ENCODE measurements around the gene ZIC4.
A peak's percentile ranks its signal among the peaks of the same experiment; 100 is the strongest.

The ZIC4 gene

GRCh38 chr3:147368561-147369221 lies 37.7 kb downstream of the ZIC4 start:
- no peak for DNase-seq

GRCh38 chr3:147368151-147368550 lies 38.2 kb downstream of the ZIC4 start:
- DNase-seq, result no peak

GRCh38 chr3:147367676-147368075 lies 38.7 kb downstream of the ZIC4 start:
- DNase-seq, result no peak

GRCh38 chr3:147365196-147366115 lies 40.9 kb downstream of the ZIC4 start:
- DNase-seq, result no peak

GRCh38 chr3:147364771-147365170 lies 41.6 kb downstream of the ZIC4 start:
- DNase-seq, result no peak

GRCh38 chr3:147361454-147362420 lies 44.6 kb downstream of the ZIC4 start:
- peak; percentile 26 for DNase-seq

- DNase-seq, result peak; percentile 28
Observed at GRCh38 chr3:147360646-147361453, 45.5 kb downstream of the ZIC4 start.

- no peak for DNase-seq
Observed at GRCh38 chr3:147360051-147360439, 46.3 kb downstream of the ZIC4 start.

- no peak for DNase-seq
Observed at GRCh38 chr3:147359177-147360050, 46.9 kb downstream of the ZIC4 start.

- DNase-seq, result no peak
Observed at GRCh38 chr3:147358144-147358992, 48.0 kb downstream of the ZIC4 start.

- no peak for DNase-seq
Observed at GRCh38 chr3:147356909-147357900, 49.1 kb downstream of the ZIC4 start.

- no peak for DNase-seq
Observed at GRCh38 chr3:147356145-147356908, 50.0 kb downstream of the ZIC4 start.

- no peak for DNase-seq
Observed at GRCh38 chr3:147355753-147356090, 50.6 kb downstream of the ZIC4 start.

GRCh38 chr3:147355084-147355752 lies 51.1 kb downstream of the ZIC4 start:
- no peak for DNase-seq

- DNase-seq, result no peak
Observed at GRCh38 chr3:147354623-147355022, 51.7 kb downstream of the ZIC4 start.

GRCh38 chr3:147351301-147351700 lies 55.0 kb downstream of the ZIC4 start:
- DNase-seq, result no peak

- no peak for DNase-seq
Observed at GRCh38 chr3:147348976-147349375, 57.4 kb downstream of the ZIC4 start.

GRCh38 chr3:147343926-147344325 lies 62.4 kb downstream of the ZIC4 start:
- DNase-seq, result no peak

All from fibroblast of upper back skin (primary cell).